Astrocyte (in vitro differentiated cells and primary cell): ENCODE measurements around the gene ZNF20. TPM values are rescaled to one million over a fixed set of nuclear protein-coding genes. Genes with fewer than 3 reads are reported as not detected.

ENCODE experiments used
- DNase-seq: peaks from one replicate; pipeline ENCODE4 v3.0.0-alpha.2; 2010; ENCODE audit warnings: low read depth
- FAIRE-seq: peaks from 2 replicates; lab custom pipeline; 2011; peaks lifted over from hg19 to GRCh38; lab: Jason Lieb, UNC
- H2AFZ ChIP-seq: 2 replicates; pipeline ENCODE4 v1.6.0; 2012; ENCODE audit warnings: low read depth, low read length, inconsistent platforms
- H3K27ac ChIP-seq: 2 replicates; pipeline ENCODE4 v1.5.1; 2011; ENCODE audit warnings: low read depth, low read length, inconsistent platforms
- H3K27me3 ChIP-seq: 2 replicates; pipeline ENCODE4 v1.6.0; 2011; ENCODE audit warnings: low read length, inconsistent platforms; ENCODE audit not compliant: insufficient read depth
- H3K36me3 ChIP-seq: 2 replicates; pipeline ENCODE4 v1.5.1; 2011; ENCODE audit warnings: low read length, inconsistent platforms; ENCODE audit not compliant: insufficient read depth
- H3K4me1 ChIP-seq: 2 replicates; pipeline ENCODE4 v1.5.1; 2011; ENCODE audit warnings: low read length, inconsistent platforms; ENCODE audit not compliant: insufficient read depth
- H3K4me2 ChIP-seq: 2 replicates; pipeline ENCODE4 v1.6.0; 2012; ENCODE audit warnings: low read length, inconsistent platforms
- H3K4me3 ChIP-seq: 2 replicates; pipeline ENCODE4 v1.5.1; 2011; ENCODE audit warnings: low read depth, mild to moderate bottlenecking, low read length, inconsistent platforms; ENCODE audit not compliant: insufficient read depth
- H3K79me2 ChIP-seq: 2 replicates; pipeline ENCODE4 v1.6.0; 2012; ENCODE audit warnings: mild to moderate bottlenecking, low read length, inconsistent platforms; ENCODE audit not compliant: insufficient read depth
- H3K9ac ChIP-seq: 2 replicates; pipeline ENCODE4 v1.6.0; 2012; ENCODE audit warnings: mild to moderate bottlenecking, low read length, inconsistent platforms
- H3K9me3 ChIP-seq: 2 replicates; pipeline ENCODE4 v1.5.1; 2012; ENCODE audit warnings: low read depth, mild to moderate bottlenecking, low read length, inconsistent platforms; ENCODE audit not compliant: insufficient read depth
- H4K20me1 ChIP-seq: 2 replicates; pipeline ENCODE4 v1.6.0; 2012; ENCODE audit warnings: low read length, inconsistent platforms; ENCODE audit not compliant: insufficient read depth
- H3K27ac Mint-ChIP-seq: one replicate; pipeline ENCODE4 v1.8.0; 2021; ENCODE audit warnings: mild to moderate bottlenecking, mixed read lengths; ENCODE audit not compliant: unreplicated experiment
- H3K27me3 Mint-ChIP-seq: one replicate; pipeline ENCODE4 v1.8.0; 2021; ENCODE audit warnings: low read depth, mixed read lengths; ENCODE audit not compliant: unreplicated experiment
- H3K36me3 Mint-ChIP-seq: one replicate; pipeline ENCODE4 v1.8.0; 2021; ENCODE audit warnings: low read depth, mixed read lengths; ENCODE audit not compliant: unreplicated experiment
- H3K4me1 Mint-ChIP-seq: one replicate; pipeline ENCODE4 v1.8.0; 2021; ENCODE audit warnings: low read depth, mixed read lengths; ENCODE audit not compliant: unreplicated experiment
- H3K4me3 Mint-ChIP-seq: one replicate; pipeline ENCODE4 v1.8.0; 2021; ENCODE audit warnings: mild to moderate bottlenecking, moderate library complexity, mixed read lengths; ENCODE audit not compliant: unreplicated experiment
- H3K9me3 Mint-ChIP-seq: one replicate; pipeline ENCODE4 v1.8.0; 2021; ENCODE audit warnings: mild to moderate bottlenecking, mixed read lengths; ENCODE audit not compliant: unreplicated experiment
- CTCF ChIP-seq: IDR thresholded peaks from 2 replicates; pipeline ENCODE4 v1.5.1; 2011; ENCODE audit warnings: low read depth, mild to moderate bottlenecking, inconsistent platforms, low read length, moderate library complexity; ENCODE audit not compliant: insufficient read depth
- EZH2 ChIP-seq: IDR thresholded peaks from 2 replicates; pipeline ENCODE4 v1.6.1; 2012; ENCODE audit warnings: mild to moderate bottlenecking, low read length, inconsistent platforms; ENCODE audit not compliant: insufficient read depth
- total RNA-seq: library from RNA; stranded (reverse); gene quantifications from 2 replicates; pipeline ENCODE4 v1.2.1, GENCODE V29; 2021

ZNF20 gene
- total RNA-seq, 1 donor from 2014 or later, result 8.2 TPM

DNA sequence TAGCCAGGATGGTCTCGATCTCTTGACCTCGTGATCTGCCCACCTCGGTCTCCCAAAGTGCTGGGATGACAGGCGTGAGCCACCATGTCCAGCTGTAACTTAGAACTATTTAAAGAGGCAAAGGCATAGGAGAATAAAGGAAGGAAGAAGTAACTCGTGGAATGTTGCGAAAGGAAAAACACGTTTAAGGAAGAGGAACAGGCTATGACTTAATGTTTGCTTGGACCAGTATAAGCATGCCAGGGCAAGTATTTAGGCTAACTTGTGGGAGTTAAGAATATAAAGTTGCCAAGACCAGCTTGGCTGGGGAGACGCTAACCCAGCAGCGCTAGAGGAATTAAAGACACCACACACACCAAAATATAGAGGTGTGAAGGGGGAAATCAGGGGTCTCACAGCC, 42.1 kb downstream of the ZNF20 start:
- no peak for FAIRE-seq

DNA sequence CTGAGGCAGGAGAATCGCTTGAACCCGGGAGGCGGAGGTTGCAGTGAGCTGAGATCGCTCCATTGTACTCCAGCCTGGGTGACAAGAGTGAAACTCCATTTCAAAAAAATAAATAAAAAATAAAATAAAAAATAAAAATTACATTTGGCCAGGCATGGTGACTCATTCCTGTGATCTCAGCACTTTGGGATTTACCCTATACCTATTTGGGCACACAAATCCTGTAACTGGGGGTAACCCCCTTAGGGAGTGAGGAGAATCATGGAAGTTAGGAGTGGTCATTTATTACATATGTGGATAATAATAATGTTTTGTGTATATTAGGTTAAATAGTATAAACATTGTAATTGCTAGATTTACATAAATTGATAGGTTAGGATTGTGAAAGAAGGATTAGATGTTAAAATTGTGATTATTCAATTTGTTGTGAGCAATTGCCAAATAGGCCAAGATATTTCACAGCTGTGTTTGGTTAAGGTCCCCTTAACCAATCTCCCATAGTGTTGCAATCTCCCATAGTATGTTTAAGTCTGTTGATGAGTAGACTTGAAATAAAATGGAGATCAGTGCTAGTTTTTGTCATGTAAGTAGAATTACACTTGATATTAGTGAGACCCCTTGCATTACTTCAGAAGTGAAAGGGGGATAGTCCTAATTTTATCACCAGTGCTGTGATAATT, 44.9 kb downstream of the ZNF20 start:
- no peak overlapping the region for H3K4me2 ChIP-seq
- H3K9me3 ChIP-seq, result peaks cover 3% of the 10 kb centered on the region
- H3K4me1 Mint-ChIP-seq, result no peaks in the 10 kb centered on the region
- H3K4me1 ChIP-seq, result no peaks in the 10 kb centered on the region
- H3K36me3 ChIP-seq, result no peaks in the 10 kb centered on the region
- peaks cover 4% of the 10 kb centered on the region for H3K79me2 ChIP-seq
- no peaks in the 10 kb centered on the region for H3K36me3 Mint-ChIP-seq
- H3K9ac ChIP-seq, result no peak overlapping the region
- H3K4me3 ChIP-seq, result no peak overlapping the region
- peaks cover 12% of the 10 kb centered on the region for H3K9me3 Mint-ChIP-seq
- DNase-seq, result no peak
- no peak overlapping the region for H3K4me3 Mint-ChIP-seq
- H3K27ac ChIP-seq, result no peak overlapping the region
- no peak for TF ChIP-seq EZH2
- no peak for TF ChIP-seq CTCF
- H4K20me1 ChIP-seq, result no peaks in the 10 kb centered on the region
- FAIRE-seq, result no peak
- H3K27ac Mint-ChIP-seq, result no peak overlapping the region
- H3K27me3 ChIP-seq, result no peaks in the 10 kb centered on the region
- no peaks in the 10 kb centered on the region for H3K27me3 Mint-ChIP-seq
- H2AFZ ChIP-seq, result no peak overlapping the region

More for the DNA sequence above, 42.1 kb downstream of the ZNF20 start:
- peaks cover 4% of the 10 kb centered on the region for H3K79me2 ChIP-seq
- no peaks in the 10 kb centered on the region for H3K27me3 ChIP-seq
- Mint-ChIP-seq H3K4me1 (no peaks in the 10 kb centered on the region), H3K27ac (no peak overlapping the region), H3K36me3 (no peaks in the 10 kb centered on the region), H3K4me3 (no peak overlapping the region), H3K27me3 (no peaks in the 10 kb centered on the region), H3K9me3 (peaks cover 7% of the 10 kb centered on the region)
- DNase-seq, result no peak
- H2AFZ ChIP-seq, result no peak overlapping the region
- no peak overlapping the region for H3K4me2 ChIP-seq
- H4K20me1 ChIP-seq, result no peaks in the 10 kb centered on the region
- TF ChIP-seq CTCF (no peak), EZH2 (no peak)
- no peak overlapping the region for H3K9ac ChIP-seq
- H3K4me1 ChIP-seq, result no peaks in the 10 kb centered on the region
- H3K4me3 ChIP-seq, result no peak overlapping the region
- peaks cover 3% of the 10 kb centered on the region for H3K9me3 ChIP-seq
- no peaks in the 10 kb centered on the region for H3K36me3 ChIP-seq
- H3K27ac ChIP-seq, result no peak overlapping the region

DNA sequence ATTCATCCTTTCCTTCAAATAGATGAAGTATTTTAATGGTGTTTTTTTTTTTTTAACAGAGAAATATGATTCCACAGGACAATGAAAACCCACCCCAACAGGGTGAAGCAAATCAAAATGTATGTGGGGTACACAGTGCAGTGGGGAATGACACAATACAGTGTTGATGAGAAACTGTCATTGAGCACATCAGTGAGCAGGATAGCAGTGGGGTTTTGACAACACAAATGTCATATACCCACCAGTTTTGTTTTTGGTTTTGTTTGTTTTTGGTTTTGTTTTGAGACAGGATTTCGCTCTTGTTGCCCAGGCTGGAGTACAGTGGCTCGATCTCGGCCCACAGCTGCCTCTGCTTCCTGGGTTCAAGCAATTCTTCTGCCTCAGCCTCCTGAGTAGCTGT, 46.4 kb downstream of the ZNF20 start:
- H3K4me2 ChIP-seq, result no peak overlapping the region
- Mint-ChIP-seq H3K4me3 (no peak overlapping the region), H3K4me1 (no peaks in the 10 kb centered on the region), H3K36me3 (no peaks in the 10 kb centered on the region), H3K9me3 (peaks cover 10% of the 10 kb centered on the region), H3K27me3 (no peaks in the 10 kb centered on the region), H3K27ac (no peak overlapping the region)
- H3K27ac ChIP-seq, result no peak overlapping the region
- H3K9ac ChIP-seq, result no peak overlapping the region
- H3K36me3 ChIP-seq, result no peaks in the 10 kb centered on the region
- H4K20me1 ChIP-seq, result no peaks in the 10 kb centered on the region
- DNase-seq (no peak), FAIRE-seq (no peak)
- H3K9me3 ChIP-seq, result peaks cover 3% of the 10 kb centered on the region
- H2AFZ ChIP-seq, result no peak overlapping the region
- H3K79me2 ChIP-seq, result peaks cover 4% of the 10 kb centered on the region
- H3K4me1 ChIP-seq, result no peaks in the 10 kb centered on the region
- H3K27me3 ChIP-seq, result no peaks in the 10 kb centered on the region
- TF ChIP-seq CTCF, result no peak
- TF ChIP-seq EZH2, result no peak
- no peak overlapping the region for H3K4me3 ChIP-seq
